Activated CD4-positive, alpha-beta memory T cell treated with anti-CD3 and anti-CD28 coated beads for 36 hours (primary cell): ENCODE data around the gene NKTR. TPM values are rescaled to one million over a fixed set of nuclear protein-coding genes. Genes with fewer than 3 reads are reported as not detected.
A peak's percentile ranks its signal among the peaks of the same experiment; 100 is the strongest.
"Not testable (repeated sequence)": the region's sequence is repeated elsewhere in the genome, so short reads cannot be mapped to it uniquely, and the experiment has no call there.

ENCODE experiments used
- CTCF ChIA-PET: fragments of 350-600 bp; sonication (Branson Sonifier 250); formaldehyde crosslinking; loops from one replicate; lab custom pipeline; 2021; ENCODE audit warnings: antibody characterized with exemption, inconsistent platforms; lab: Charles Lee
- POLR2A ChIA-PET: fragments of 350-600 bp; sonication (Branson Sonifier 250); formaldehyde crosslinking; loops from one replicate; lab custom pipeline; 2021; ENCODE audit warnings: antibody characterized with exemption; lab: Charles Lee
- DNase-seq: peaks from one replicate; pipeline ENCODE4 v3.0.0-alpha.2; 2020
- H3K27ac Mint-ChIP-seq: one replicate; pipeline ENCODE4 v1.8.0; 2021; ENCODE audit warnings: mixed read lengths
- H3K27me3 Mint-ChIP-seq: one replicate; pipeline ENCODE4 v1.8.0; 2021; ENCODE audit warnings: mixed read lengths
- H3K36me3 Mint-ChIP-seq: one replicate; pipeline ENCODE4 v1.8.0; 2021; ENCODE audit warnings: mixed read lengths
- H3K4me1 Mint-ChIP-seq: one replicate; pipeline ENCODE4 v1.8.0; 2021; ENCODE audit warnings: low read depth, mixed read lengths
- H3K4me3 Mint-ChIP-seq: one replicate; pipeline ENCODE4 v1.8.0; 2021; ENCODE audit warnings: mild to moderate bottlenecking, mixed read lengths
- H3K9me3 Mint-ChIP-seq: one replicate; pipeline ENCODE4 v1.8.0; 2021; ENCODE audit warnings: mixed read lengths
- intact Hi-C: fragments of 100-400 bp; cut with micrococcal nuclease; formaldehyde crosslinking; loops from one replicate; pipeline ENCODE4 v1.15.1; 2023
- total RNA-seq, 2 experiments: library from RNA; stranded (reverse); gene quantifications; one replicate each; pipeline ENCODE4 v1.2.3, GENCODE V29; 2021

NKTR gene
- total RNA-seq, 2 experiments from 2014 or later = 65.9 to 73.9 TPM

DNA sequence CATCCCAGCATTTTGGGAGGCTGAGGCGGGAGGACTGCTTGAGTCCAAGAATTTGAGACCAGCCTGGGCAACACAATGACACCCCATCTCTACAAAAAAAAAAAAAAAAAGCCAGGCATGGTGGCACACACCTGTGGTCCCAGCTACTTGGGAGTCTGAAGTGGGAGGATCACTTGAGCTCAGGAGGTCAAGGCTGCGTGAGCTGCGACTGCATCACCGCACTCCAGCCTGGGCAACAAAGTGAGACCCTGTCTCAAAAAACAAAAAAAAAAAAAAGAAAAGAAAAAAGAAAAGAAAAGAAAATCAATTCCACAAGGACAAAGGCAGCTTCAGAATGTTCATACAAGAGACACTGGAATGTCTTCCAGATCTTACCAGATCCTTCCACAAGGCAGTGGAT, 21.1 kb upstream of the NKTR start:
- DNase-seq, H3K4me3 Mint-ChIP-seq, H3K27me3 Mint-ChIP-seq, intact Hi-C loops, H3K27ac Mint-ChIP-seq: not testable (repeated sequence)
- H3K4me1 Mint-ChIP-seq = peaks cover 39% of the 10 kb centered on the region
- H3K36me3 Mint-ChIP-seq = peaks cover 26% of the 10 kb centered on the region
- peaks cover 14% of the 10 kb centered on the region for H3K9me3 Mint-ChIP-seq
- POLR2A ChIA-PET = interaction anchor here (0.8 kb wide), 1 partner anchor 21 kb away, joined by 3 read pairs; the partner anchor contains the start of gene NKTR
- CTCF ChIA-PET = interaction anchor here (0.7 to 0.8 kb wide), 2 partner anchors 77 to 201 kb away, joined by 3 read pairs; partner anchors contain the start of gene VIPR1

DNA sequence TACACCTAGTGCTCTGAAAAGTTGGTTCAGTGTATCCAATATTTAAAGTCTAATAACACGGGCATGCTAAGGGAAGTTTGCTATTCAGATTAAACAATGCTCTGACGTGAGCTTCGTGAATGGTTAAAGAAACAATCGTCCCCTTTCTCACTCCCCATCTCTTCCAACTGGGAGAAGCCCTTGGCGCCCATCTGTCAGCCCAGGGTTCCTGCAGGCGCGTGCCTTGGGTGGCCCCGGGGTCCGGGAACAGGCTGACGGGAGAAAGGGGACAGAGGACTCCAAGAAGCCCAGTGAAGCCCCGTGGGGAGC, 19.1 kb upstream of the NKTR start:
- Mint-ChIP-seq H3K27ac (peak overlapping the region; percentile 64), H3K27me3 (no peaks in the 10 kb centered on the region), H3K36me3 (peaks cover 11% of the 10 kb centered on the region), H3K4me1 (peaks cover 42% of the 10 kb centered on the region), H3K4me3 (peak overlapping the region; percentile 83), H3K9me3 (no peaks in the 10 kb centered on the region)
- ChIA-PET CTCF (interaction anchor here (1.2 to 3.5 kb wide), 6 partner anchors 9 to 174 kb away, joined by 3 to 32 read pairs (median 5); partner anchors contain the start of gene NKTR), POLR2A (interaction anchor here (1.5 to 3.0 kb wide), 3 partner anchors 10 to 19 kb away, joined by 3 to 33 read pairs (median 11); partner anchors contain the start of genes NKTR and SS18L2)
- intact Hi-C loops = no loop called here
- no peak for DNase-seq

DNA sequence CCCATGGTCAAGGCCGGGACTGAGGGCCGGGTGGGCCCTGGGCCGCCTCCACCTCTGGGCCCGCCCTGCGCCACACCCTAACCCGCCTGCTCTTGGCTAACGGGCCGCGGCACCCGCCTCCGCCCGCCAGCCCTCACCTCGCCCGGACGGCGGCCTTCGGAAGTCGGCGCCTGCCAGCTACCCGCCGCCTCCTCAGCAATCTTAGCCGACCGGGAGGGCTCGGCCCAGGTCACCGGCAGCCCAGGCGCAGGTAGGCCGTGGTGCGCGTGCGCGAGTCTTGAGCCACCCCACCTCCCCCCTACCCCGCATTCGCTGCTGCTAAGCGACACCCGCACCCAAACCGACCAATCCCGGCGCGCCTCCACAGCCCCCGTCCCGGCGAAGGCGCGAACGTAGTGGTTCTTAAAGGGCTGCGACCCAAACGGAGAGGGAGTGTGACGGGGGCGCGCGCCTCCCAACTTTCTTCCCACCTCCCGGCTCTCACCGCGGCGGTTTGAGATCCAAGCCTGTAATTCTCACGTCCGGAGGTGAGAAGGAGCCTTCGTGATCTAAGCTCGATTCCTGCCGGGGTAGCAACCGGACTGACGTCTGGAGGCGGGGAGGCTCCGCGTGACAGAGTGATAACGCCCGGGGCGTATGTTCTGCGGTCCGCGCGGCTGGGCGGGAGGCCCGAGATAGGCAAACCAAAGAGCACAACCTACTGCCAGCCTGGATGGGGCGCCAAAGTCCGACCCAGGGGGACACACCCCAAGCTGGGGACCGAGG, 18.6 kb upstream of the NKTR start, which contains the start of gene SEC22C:
Gene SEC22C (minus strand): TSS at position 259 of the 765 bp plus-strand sequence. CDS start 12,921 bp downstream, outside the sequence.
- H3K4me1 Mint-ChIP-seq = peaks cover 42% of the 10 kb centered on the region

DNA sequence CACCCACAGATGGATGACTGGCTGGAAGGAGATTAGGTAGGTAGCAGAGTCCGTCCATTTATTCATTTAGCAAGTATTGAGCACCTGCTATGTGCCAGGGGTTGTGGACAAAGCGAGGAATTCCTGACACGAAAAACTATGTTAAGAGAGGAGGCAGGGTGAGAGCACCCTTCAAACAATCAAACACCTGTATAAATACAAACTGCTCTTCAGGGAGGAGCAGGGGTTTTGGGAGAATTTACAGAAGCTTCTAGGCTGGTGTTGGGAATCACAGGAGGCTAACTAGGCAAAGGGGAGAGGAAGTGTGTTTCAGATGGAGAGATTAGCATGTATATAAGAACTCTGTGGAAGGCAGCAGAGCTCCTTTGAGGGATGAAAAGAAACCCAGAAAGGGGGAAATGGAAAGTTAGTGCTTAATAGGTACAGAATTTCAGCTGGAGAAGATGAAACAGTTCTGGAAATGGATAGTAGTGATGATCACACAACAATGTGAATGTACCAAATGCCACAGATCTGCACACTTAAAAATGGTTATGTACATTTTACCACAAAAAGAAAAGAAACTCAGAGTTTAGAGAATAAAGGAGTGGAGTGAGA, 17.9 kb upstream of the NKTR start:
- CTCF ChIA-PET = interaction anchor here (0.7 to 3.5 kb wide), 13 partner anchors 8 to 165 kb away, joined by 3 to 32 read pairs (median 6); partner anchors contain the start of genes NKTR and SS18L2
- POLR2A ChIA-PET = interaction anchor here (0.7 to 3.0 kb wide), 7 partner anchors 8 to 163 kb away, joined by 3 to 33 read pairs (median 4); partner anchors contain the start of genes NKTR, SS18L2 and VIPR1
- intact Hi-C loops = loop anchor here (1.0 kb wide), 6 partner anchors 8 to 162 kb away; partner anchors contain the start of genes NKTR, SS18L2 and VIPR1
- Mint-ChIP-seq H3K27me3 (no peaks in the 10 kb centered on the region), H3K27ac (peak overlapping the region; percentile 91), H3K36me3 (peaks cover 7% of the 10 kb centered on the region), H3K4me3 (peak overlapping the region; percentile 83), H3K9me3 (no peaks in the 10 kb centered on the region), H3K4me1 (peaks cover 36% of the 10 kb centered on the region)
- no peak for DNase-seq

More for the DNA sequence above, 18.6 kb upstream of the NKTR start, which contains the start of gene SEC22C:
- intact Hi-C loops = loop anchor here (1.0 kb wide), 6 partner anchors 8 to 162 kb away; partner anchors contain the start of genes NKTR, SS18L2 and VIPR1
- H3K36me3 Mint-ChIP-seq = peaks cover 11% of the 10 kb centered on the region
- peak within 1 kb of the TSS; percentile 91 for H3K27ac Mint-ChIP-seq
- ChIA-PET CTCF (interaction anchor here (0.7 to 3.5 kb wide), 15 partner anchors 9 to 174 kb away, joined by 3 to 32 read pairs (median 5); partner anchors contain the start of genes NKTR and SS18L2), POLR2A (interaction anchor here (0.7 to 3.0 kb wide), 8 partner anchors 9 to 164 kb away, joined by 3 to 33 read pairs (median 4); partner anchors contain the start of genes NKTR, SS18L2 and VIPR1)
- H3K9me3 Mint-ChIP-seq = no peaks in the 10 kb centered on the region
- DNase-seq = peak; percentile 98
- no peaks in the 10 kb centered on the region for H3K27me3 Mint-ChIP-seq
- H3K4me3 Mint-ChIP-seq = peak within 1 kb of the TSS; percentile 83

DNA sequence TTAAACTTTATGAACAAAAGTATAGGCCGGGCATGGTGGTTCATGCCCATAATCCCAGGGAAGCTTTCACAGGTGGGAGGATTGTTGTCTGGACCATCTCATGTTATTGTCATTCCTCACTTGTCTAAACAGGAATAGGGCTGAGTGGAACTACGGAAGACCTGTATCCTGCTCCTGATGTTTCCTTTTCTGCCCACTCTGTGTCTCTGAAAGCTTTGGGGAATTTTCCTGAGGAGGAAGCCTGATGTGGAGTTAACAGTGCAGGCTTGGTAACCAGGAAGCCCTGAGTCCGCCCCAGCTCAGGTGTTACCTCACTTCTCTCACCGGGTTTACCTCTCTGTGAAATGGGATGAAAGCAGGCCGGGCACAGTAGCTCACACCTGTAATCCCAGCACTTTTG, 11.9 kb upstream of the NKTR start:
- H3K27me3 Mint-ChIP-seq = no peaks in the 10 kb centered on the region
- ChIA-PET POLR2A (interaction anchor here (0.7 to 2.1 kb wide), 2 partner anchors 11 to 49 kb away, joined by 3 to 4 read pairs; no protein-coding TSS in a partner anchor), CTCF (no interaction called here)
- H3K36me3 Mint-ChIP-seq = peaks cover 18% of the 10 kb centered on the region
- intact Hi-C loops = no loop called here
- no peak for DNase-seq
- H3K27ac Mint-ChIP-seq = no peak overlapping the region
- H3K9me3 Mint-ChIP-seq = no peaks in the 10 kb centered on the region
- no peak overlapping the region for H3K4me3 Mint-ChIP-seq
- peaks cover 33% of the 10 kb centered on the region for H3K4me1 Mint-ChIP-seq

DNA sequence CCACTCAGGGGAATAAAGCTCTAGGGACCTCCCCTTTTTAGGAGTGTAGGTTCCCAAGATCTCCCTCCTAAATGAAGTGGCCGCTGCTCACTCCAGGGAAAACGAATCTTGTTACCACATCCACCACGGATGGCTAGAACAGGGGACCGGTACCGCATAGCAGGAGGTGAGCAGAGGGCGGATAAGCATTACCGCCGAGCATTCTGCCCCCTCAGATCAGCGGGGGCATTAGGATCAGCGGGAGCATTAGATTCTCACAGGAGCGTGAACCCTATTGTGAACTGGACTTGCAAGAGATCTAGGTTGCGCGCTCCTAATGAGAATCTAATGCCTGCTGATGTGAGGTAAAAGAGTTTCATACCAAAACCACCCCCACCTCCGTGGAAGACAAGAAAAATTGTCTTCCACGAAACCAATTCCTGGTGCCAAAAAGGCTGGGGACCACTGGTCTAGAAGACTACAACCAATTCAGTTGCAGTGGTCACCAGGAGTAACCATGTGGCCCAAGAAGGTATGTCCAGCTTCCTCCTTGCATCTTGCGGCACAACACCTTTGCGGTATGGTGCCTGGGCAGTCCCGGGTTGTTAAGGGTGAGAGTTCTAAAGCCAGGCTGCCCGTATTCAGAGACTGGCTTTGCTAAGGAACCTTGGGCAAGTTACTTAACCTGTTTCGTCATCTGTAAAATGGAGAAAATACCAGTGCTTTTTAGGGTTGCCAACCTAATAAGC, 10.9 kb upstream of the NKTR start:
- H3K9me3 Mint-ChIP-seq = no peaks in the 10 kb centered on the region
- H3K4me1 Mint-ChIP-seq = peaks cover 41% of the 10 kb centered on the region
- H3K4me3 Mint-ChIP-seq = peak overlapping the region; percentile 90
- ChIA-PET POLR2A (interaction anchor here (2.1 to 2.8 kb wide), 3 partner anchors 8 to 12 kb away, joined by 4 to 33 read pairs (median 31); partner anchors contain the start of genes NKTR and SEC22C), CTCF (interaction anchor here (0.6 to 2.0 kb wide), 2 partner anchors 11 to 19 kb away, joined by 3 to 6 read pairs; partner anchors contain the start of gene NKTR)
- H3K36me3 Mint-ChIP-seq = peaks cover 27% of the 10 kb centered on the region
- no peak for DNase-seq
- intact Hi-C loops = loop anchor here (1.0 to 2.0 kb wide), 3 partner anchors 7 to 49 kb away; partner anchors contain the start of gene NKTR
- H3K27me3 Mint-ChIP-seq = no peaks in the 10 kb centered on the region
- peak overlapping the region; percentile 93 for H3K27ac Mint-ChIP-seq

DNA sequence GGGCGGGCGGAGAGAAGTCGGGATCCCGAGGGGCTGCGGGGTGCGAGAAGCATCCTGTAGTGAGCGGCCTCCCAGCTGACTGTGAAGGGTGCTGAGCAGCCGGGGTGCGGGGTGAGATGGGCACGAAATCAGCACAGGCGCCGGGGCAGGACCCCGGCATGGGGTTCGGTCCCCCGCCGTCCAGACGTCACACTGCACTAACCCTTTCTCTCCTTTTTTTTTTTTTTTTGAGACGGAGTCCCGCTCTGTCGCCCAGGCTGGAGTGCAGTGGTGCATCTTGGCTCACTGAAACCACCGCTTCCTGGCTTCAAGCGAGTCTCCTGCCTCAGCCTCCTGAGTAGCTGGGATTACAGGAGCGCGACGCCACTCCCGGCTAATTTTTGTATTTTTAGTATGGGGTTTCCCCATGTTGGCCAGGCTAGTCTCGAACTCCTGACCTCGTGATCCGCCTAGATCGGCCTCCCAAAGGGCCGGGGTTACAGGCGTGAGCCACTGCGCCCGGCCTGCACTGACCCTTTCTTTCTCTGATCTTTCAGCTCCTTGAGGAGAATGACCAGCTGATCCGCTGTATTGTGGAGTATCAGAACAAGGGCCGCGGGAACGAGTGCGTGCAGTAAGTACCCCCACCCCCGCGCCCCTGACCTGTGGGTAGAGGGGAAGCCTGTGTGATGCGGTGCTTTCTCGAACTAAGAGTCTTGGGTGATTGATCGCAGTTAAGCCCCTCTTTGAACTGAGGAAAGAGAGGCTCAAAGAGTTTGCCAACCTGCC, 9.3 kb upstream of the NKTR start:
- Mint-ChIP-seq H3K27me3 (no peaks in the 10 kb centered on the region), H3K27ac (peak overlapping the region; percentile 93), H3K36me3 (peaks cover 35% of the 10 kb centered on the region), H3K9me3 (no peaks in the 10 kb centered on the region), H3K4me3 (peak overlapping the region; percentile 90), H3K4me1 (peaks cover 39% of the 10 kb centered on the region)
- intact Hi-C loops = loop anchor here (1.0 to 2.0 kb wide), 3 partner anchors 9 to 48 kb away; partner anchors contain the start of gene NKTR
- POLR2A ChIA-PET = interaction anchor here (1.2 to 2.8 kb wide), 4 partner anchors 10 to 89 kb away, joined by 4 to 33 read pairs (median 18); partner anchors contain the start of genes NKTR, SEC22C and VIPR1
- CTCF ChIA-PET = interaction anchor here (0.8 to 2.0 kb wide), 8 partner anchors 9 to 400 kb away, joined by 3 to 6 read pairs (median 4); partner anchors contain the start of genes NKTR and SEC22C
- DNase-seq = no peak

DNA sequence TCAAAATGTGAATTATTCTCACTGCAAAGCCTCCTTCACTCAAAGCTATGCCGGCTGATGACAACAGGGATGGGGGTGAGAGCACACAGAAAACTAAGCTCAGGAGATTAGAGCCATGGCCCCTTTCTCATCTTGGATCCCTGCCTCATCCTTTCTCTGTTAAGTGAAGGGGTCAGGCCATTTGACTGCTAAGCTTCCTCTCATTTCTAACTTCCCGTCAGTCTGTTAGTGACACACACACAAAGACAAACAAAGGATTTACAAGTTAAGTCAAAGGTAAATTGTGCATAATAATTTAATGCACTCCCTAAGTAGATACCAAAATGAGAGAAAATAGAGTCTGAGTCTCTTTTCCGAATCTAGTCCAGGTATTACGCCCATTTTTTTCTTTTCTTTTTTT, 8.7 kb upstream of the NKTR start:
- H3K4me3 Mint-ChIP-seq = peak overlapping the region; percentile 90
- H3K9me3 Mint-ChIP-seq = no peaks in the 10 kb centered on the region
- peaks cover 39% of the 10 kb centered on the region for H3K4me1 Mint-ChIP-seq
- ChIA-PET CTCF (interaction anchor here (1.1 to 1.9 kb wide), 2 partner anchors 9 to 10 kb away, joined by 4 to 6 read pairs; partner anchors contain the start of gene SEC22C), POLR2A (interaction anchor here (2.4 to 2.8 kb wide), 2 partner anchors 10 kb away, joined by 31 to 33 read pairs; partner anchors contain the start of genes NKTR and SEC22C)
- DNase-seq = no peak
- H3K27ac Mint-ChIP-seq = peak overlapping the region; percentile 93
- H3K36me3 Mint-ChIP-seq = peaks cover 41% of the 10 kb centered on the region
- no peaks in the 10 kb centered on the region for H3K27me3 Mint-ChIP-seq
- intact Hi-C loops = loop anchor here (2.0 kb wide), 1 partner anchor 47 kb away; no protein-coding TSS in a partner anchor

DNA sequence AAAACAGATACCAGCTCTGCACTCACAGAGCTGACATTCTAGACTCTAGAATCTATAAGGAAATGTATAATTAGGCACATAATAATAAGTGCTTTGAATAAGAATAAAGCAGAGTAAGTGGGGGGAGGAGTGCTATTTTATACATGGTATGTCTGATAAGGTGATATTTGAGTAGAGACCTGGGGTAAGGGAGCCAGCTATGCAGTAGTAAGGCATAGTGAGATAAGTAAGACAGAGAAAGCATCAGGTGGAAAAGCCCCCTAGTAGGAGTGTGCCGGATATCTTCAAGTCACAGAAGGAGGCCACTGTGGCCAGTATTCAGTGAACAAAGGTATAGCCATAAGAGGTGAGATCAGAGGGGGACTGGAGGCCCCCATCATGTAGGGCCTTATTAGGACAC, 6.9 kb upstream of the NKTR start:
- Mint-ChIP-seq H3K9me3 (no peaks in the 10 kb centered on the region), H3K27me3 (no peaks in the 10 kb centered on the region), H3K36me3 (peaks cover 46% of the 10 kb centered on the region), H3K4me1 (peaks cover 41% of the 10 kb centered on the region), H3K27ac (peak overlapping the region; percentile 44), H3K4me3 (no peak overlapping the region)
- CTCF ChIA-PET = interaction anchor here (1.0 kb wide), 1 partner anchor 20 kb away, joined by 4 read pairs; no protein-coding TSS in a partner anchor
- POLR2A ChIA-PET = interaction anchor here (1.3 kb wide), 1 partner anchor 13 kb away, joined by 3 read pairs; no protein-coding TSS in a partner anchor
- intact Hi-C loops = no loop called here
- no peak for DNase-seq

DNA sequence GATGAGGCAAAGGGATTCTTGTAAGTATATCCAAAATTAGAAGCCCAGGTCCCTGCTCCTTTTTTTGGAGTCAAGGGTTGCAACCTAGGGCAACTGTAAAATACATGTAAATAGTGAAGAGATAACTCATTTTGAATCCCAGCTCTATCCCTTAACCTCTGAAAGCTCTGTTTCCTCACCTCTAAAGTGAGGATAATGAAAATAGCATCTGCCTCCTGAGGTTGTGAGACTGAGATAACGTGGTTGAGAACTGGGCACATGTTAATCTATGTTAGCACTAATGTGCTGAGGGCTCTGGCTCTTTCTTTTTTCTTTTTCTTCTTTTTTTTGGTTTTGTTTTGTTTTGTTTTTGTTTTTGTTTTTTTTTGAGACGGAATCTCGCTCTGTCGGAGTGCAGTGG, 4.8 kb upstream of the NKTR start:
- H3K27ac Mint-ChIP-seq = no peak overlapping the region
- H3K27me3 Mint-ChIP-seq = no peaks in the 10 kb centered on the region
- CTCF ChIA-PET = no interaction called here
- H3K9me3 Mint-ChIP-seq = no peaks in the 10 kb centered on the region
- no peak overlapping the region for H3K4me3 Mint-ChIP-seq
- POLR2A ChIA-PET = no interaction called here
- peaks cover 38% of the 10 kb centered on the region for H3K4me1 Mint-ChIP-seq
- no peak for DNase-seq
- intact Hi-C loops = no loop called here
- peaks cover 44% of the 10 kb centered on the region for H3K36me3 Mint-ChIP-seq
